ENCODE data around the gene PIK3AP1. TPM values are rescaled to one million over a fixed set of nuclear protein-coding genes. Genes with fewer than 3 reads are reported as not detected.
A peak's percentile ranks its signal among the peaks of the same experiment; 100 is the strongest.

The PIK3AP1 gene
- total RNA-seq, 4 donors from 2014 or later = 5.8 to 111 (median 13.4) TPM

DNA sequence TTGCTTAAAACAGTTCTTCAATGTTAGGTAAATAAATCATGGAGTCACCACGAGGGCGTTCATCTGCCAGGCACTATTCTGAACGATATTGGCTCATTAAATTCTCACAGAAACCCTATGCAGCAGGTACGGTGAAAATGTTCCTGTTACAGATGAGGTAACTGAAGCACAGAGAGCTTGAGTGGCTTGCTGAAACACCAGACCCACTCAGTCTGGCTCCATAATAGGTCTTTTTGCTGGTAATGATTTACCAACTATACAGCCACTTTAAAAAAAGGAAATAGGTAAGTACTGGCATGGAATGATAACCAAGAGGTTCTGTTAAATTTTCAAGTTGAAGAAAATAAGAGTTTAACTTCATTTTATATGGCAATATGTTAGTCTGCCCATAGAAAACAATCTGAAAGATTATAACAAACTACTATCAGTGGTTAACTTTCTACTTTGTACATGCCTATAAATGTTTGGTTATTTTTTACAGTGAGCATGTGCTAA is 132.2 kb downstream of the PIK3AP1 start:
- Histone ChIP-seq H3K27ac (peak overlapping the region; percentile 98 to 100 (median 99)), H3K9me3 (no peaks in the 10 kb centered on the region), H3K36me3 (no peaks in the 10 kb centered on the region), H3K4me3 (peak overlapping the region in 2 of 4 donors; percentile 69 to 96), H3K27me3 (no peaks in the 10 kb centered on the region), H3K4me1 (peaks cover 0 to 43% (median 5%) of the 10 kb centered on the region in 4 donors)
- DNase-seq = no peak
- TF ChIP-seq POLR2A (IDR thresholded peaks at IDR 0.05) = no peak
- no peak for TF ChIP-seq CTCF (IDR thresholded peaks at IDR 0.05)

DNA sequence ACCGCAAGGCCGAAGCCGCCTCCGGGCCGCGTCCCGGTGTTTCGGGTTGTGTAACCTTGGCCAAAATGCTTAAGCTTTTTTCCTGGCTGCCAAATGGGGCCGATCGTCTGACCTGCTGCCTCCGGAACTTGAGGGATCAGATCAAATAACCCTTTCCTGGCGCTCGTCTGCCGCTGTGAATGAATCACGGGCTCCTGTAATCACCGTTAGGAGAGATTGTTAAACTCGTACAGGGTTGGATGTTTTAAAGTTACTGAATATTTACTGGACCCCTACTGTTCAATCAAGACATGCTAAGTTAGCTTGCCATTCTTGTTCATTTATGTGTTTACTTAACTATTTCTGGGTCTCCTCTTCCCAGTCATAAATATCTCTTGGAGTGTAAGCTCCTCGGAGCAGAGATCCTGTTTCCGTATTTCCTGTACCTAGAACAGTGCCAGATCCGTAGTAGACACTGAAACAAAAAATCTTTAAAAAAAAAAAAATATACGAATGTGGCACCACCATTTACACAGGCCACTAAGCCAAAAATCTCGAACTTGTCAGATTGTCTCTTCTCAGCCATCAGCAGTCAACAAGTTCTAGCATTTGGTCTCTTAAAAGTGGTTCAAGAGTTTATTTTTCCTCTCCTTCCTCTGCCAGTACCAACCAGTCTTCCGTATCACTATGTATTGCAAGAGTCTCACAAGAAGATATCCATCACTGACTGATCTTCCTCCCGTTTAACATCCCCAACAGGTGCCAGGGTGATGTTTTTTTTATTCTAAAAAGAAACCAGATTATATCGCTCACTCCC is 132.9 kb downstream of the PIK3AP1 start:
- TF ChIP-seq CTCF (IDR thresholded peaks at IDR 0.05) (no peak), POLR2A (IDR thresholded peaks at IDR 0.05) (peak in 1 of 2 donors; percentile 17)
- H3K4me1 ChIP-seq = peaks cover 0 to 49% (median 5%) of the 10 kb centered on the region in 4 donors
- H3K27me3 ChIP-seq = no peaks in the 10 kb centered on the region

DNA sequence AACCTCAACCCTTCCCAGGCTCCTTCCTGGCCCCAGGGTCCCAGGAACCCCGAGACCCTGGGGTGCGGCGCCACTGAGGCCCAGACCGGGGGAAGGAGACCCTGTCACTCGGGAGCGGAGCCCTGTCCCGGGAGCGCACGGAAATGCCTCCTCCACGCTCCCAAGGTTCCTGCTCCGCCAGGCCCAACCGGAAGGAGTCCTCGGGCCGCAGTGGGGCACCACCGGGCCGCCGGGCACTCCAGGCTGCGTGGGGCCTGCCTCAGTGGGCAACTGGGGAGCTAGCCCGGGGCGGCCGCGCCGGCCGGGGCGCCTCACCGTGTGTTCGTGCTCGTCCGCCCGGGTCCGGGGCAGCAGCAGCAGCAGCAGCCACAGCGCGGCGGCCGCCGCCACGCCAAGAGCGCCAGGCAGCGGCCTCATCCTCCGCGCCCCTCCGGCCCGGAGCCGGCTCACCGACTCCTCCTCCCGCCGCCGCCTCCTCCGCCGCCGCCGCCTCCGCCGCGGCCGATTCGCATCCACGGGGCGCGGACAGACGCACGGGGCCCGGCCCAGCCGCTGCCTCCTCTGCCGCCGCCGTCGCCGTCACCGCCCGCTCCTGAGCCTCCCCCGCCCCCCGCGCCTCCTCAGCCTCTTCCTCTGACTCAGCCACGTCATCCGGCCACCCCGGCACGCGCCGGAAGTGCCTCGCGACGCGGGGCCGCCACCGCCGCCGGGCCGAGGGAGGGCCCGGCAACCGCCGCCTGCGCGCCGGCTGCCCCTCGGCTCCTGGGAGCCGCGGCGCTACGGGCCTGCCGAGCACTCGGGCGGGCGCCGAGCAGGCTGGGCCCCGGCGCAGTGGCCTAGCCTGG is 133.7 kb downstream of the PIK3AP1 start, which contains the start of gene TM9SF3:
Gene TM9SF3 (minus strand): TSS at position 594 of the 845 bp plus-strand sequence. CDS start 177 bp downstream, at position 417.
- H3K4me3 ChIP-seq = peak within 1 kb of the TSS; percentile 69 to 99 (median 96)
- H3K27ac ChIP-seq = peak within 1 kb of the TSS; percentile 98 to 100 (median 99)
- H3K9me3 ChIP-seq = no peaks in the 10 kb centered on the region
- H3K27me3 ChIP-seq = no peaks in the 10 kb centered on the region
- peak; percentile 91 to 97 (median 95) for DNase-seq
- no peaks in the 10 kb centered on the region for H3K36me3 ChIP-seq
- peaks cover 0 to 57% (median 7%) of the 10 kb centered on the region in 4 donors for H3K4me1 ChIP-seq
- peak in 2 of 6 experiments; percentile 1 to 15 for TF ChIP-seq CTCF (IDR thresholded peaks at IDR 0.05)
- TF ChIP-seq POLR2A (IDR thresholded peaks at IDR 0.05) = peak; percentile 65 to 95

More for the DNA sequence above, 132.9 kb downstream of the PIK3AP1 start:
- Histone ChIP-seq H3K27ac (peak overlapping the region; percentile 98 to 100 (median 99)), H3K4me3 (peak overlapping the region; percentile 69 to 99 (median 96)), H3K36me3 (no peaks in the 10 kb centered on the region), H3K9me3 (no peaks in the 10 kb centered on the region)
- peak in 2 of 3 donors; percentile 53 to 82 for DNase-seq

DNA sequence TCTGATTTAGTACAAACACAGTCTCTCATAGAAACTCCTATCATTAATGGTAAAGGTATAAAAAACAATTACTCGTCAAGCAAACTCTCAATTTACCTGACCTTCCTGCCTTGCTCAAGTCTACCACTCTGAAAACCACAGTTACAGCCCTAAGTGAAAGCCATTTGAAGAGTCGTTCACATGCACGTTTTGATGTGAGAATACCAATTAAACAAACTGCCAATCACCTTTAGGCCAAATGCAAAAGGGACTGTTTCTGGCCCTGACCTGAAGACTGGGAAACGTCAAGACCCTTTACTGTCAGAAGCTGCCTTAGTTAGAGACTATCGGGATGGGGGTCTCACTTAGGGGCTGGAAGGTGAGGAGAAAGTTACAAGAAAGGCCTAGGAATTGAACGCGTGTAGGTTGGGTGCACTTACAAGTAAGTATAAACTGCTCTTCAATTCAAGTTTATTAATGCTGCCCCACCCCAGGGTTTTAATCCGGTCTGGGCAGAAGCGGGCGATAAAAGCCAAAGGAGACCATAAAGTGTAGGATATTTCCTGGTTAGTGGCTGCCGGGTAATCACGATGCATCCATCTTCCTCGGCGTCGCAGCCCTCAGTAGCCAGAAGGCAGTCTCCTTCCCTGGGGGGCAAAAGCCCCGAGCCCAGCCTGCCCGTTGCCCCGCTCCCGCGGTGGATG is 134.4 kb downstream of the PIK3AP1 start:
- no peaks in the 10 kb centered on the region for H3K9me3 ChIP-seq
- peak overlapping the region; percentile 69 to 99 (median 96) for H3K4me3 ChIP-seq
- H3K4me1 ChIP-seq = peaks cover 0 to 64% (median 7%) of the 10 kb centered on the region in 4 donors
- no peaks in the 10 kb centered on the region for H3K36me3 ChIP-seq
- H3K27ac ChIP-seq = peak overlapping the region; percentile 98 to 100 (median 99)
- no peaks in the 10 kb centered on the region for H3K27me3 ChIP-seq
- TF ChIP-seq POLR2A (IDR thresholded peaks at IDR 0.05) = peak; percentile 57 to 68
- no peak for TF ChIP-seq CTCF (IDR thresholded peaks at IDR 0.05)
- peak in 1 of 3 donors; percentile 76 for DNase-seq

DNA sequence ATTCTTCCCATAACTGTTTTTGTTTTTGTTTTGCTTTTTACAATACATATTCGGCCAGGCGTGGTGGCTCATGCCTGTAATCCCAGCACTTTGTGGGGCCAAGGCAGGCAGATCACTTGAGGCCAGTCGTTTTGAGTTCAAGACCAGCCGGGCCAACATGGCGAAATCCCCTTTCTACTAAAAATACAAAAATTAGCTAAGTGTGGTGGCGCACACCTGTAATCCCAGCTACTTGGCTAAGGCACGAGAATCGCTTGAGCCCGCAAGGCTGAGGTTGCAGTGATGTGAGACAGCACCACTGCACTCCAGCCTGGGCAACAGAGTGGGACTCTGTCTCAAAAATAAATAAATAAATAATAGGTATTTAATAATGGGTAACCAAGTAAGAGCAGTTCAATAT is 135.8 kb downstream of the PIK3AP1 start:
- peak overlapping the region in 1 of 4 donors; percentile 69 for H3K4me3 ChIP-seq
- H3K36me3 ChIP-seq = no peaks in the 10 kb centered on the region
- DNase-seq = no peak
- peaks cover 0 to 69% (median 7%) of the 10 kb centered on the region in 4 donors for H3K4me1 ChIP-seq
- TF ChIP-seq CTCF (IDR thresholded peaks at IDR 0.05) (no peak), POLR2A (IDR thresholded peaks at IDR 0.05) (no peak)
- H3K9me3 ChIP-seq = no peaks in the 10 kb centered on the region
- no peak overlapping the region for H3K27ac ChIP-seq
- H3K27me3 ChIP-seq = no peaks in the 10 kb centered on the region
